Measurements from ENCODE around the gene SGPP2.
"Not testable (repeated sequence)": the region's sequence is repeated elsewhere in the genome, so short reads cannot be mapped to it uniquely, and the experiment has no call there.

Gene SGPP2

DNA sequence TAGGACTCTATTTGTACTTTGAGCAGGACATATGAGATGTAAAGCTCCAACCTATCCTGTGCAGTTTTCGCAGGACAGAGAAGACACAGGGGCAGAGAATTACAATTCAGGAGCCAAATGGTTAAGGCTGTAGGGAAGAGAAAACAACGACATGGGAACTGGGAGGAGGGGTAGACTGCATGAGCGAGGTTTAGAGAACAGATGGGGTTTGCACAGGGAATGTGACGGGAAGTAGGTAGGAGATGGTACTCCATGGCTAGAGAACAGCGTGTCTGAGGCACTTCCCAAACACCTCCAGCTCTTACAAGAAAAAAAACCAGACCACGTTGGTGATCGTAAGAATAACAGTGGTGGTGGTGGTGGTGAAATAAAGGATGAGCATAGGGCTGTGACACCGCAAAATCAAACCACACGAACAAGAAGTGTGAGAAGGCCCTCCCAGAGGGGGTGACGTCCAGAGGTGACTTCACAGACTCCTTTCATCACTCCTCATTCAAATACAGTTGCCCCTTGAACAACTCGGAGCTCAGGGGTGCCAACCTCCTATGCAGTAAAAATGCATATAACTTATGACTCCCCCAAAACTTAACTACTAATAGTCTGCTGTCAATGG is 138.9 kb downstream of the SGPP2 start:
- no peaks in the 10 kb centered on the region for H3K27me3 Mint-ChIP-seq
- no peak overlapping the region for H3K27ac Mint-ChIP-seq
- no peak overlapping the region for H3K4me3 Mint-ChIP-seq
- H3K36me3 Mint-ChIP-seq = peaks cover 18% of the 10 kb centered on the region
- H3K9me3 Mint-ChIP-seq = no peaks in the 10 kb centered on the region
- H3K4me1 Mint-ChIP-seq = no peaks in the 10 kb centered on the region

DNA sequence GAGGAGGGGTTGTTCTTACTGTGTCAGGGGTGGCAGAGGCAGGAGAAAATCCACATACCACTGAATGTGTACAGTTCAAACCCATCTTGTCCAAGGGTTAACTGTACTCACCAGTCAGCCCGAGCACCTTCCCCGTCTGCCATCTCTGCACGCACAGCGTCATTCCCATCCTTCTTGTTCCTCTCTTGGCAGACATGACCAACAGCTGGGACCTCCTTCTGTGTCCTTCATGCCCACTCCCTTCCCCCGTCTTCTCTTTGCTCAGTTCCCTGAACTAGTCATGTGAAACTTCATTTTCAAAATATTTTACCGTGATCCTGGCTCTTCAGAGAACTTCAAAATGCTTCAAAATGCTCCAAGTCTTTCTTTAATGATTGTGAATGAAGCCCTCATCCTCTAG is 139.6 kb downstream of the SGPP2 start:
- Mint-ChIP-seq H3K27ac (no peak overlapping the region), H3K36me3 (peaks cover 20% of the 10 kb centered on the region), H3K27me3 (no peaks in the 10 kb centered on the region), H3K4me3 (no peak overlapping the region), H3K4me1 (no peaks in the 10 kb centered on the region), H3K9me3 (no peaks in the 10 kb centered on the region)

DNA sequence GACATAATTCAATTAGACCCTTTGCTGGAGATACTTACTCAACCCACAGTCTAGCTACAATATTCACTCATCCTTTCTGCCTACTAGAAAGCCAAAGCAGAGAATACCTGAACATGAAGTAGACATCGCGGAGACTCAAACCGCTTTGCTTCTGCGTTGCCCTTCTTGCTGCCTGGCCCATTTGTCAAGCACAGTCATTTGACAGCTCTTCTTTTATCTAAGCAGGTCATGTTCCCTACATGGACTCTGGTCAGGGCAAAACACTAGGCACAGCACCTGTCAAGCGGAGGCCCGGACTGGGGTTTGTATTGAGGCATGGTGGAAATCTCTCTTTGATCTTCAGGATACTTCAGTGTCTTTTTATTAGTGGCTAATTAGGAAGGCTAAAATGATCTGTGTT is 141.9 kb downstream of the SGPP2 start:
- Mint-ChIP-seq H3K9me3 (no peaks in the 10 kb centered on the region), H3K36me3 (peaks cover 24% of the 10 kb centered on the region), H3K27ac (no peak overlapping the region), H3K4me3 (no peak overlapping the region), H3K4me1 (no peaks in the 10 kb centered on the region), H3K27me3 (no peaks in the 10 kb centered on the region)

DNA sequence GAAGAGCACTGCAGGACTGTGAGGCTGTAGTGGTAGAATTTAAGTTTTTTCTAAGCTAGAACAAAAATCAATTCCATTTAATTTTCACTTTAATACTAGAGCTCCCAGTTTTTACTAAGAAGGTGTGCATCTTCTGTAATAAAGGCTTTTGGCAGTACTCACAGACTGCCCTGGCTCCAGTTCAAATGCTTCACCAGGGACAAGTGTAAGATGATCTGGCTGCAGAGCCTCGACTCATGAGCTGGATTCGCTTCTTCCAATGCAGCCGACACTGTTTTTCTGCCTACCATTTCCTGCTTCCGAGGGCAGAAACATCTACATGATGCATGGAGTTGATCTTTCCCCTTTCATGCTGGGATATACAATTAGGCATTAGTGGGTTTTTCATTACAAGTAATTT is 144.5 kb downstream of the SGPP2 start:
- no peak overlapping the region for H3K27ac Mint-ChIP-seq
- no peaks in the 10 kb centered on the region for H3K27me3 Mint-ChIP-seq
- H3K36me3 Mint-ChIP-seq = peaks cover 35% of the 10 kb centered on the region
- no peaks in the 10 kb centered on the region for H3K9me3 Mint-ChIP-seq
- H3K4me3 Mint-ChIP-seq = no peak overlapping the region
- peaks cover 2% of the 10 kb centered on the region for H3K4me1 Mint-ChIP-seq

DNA sequence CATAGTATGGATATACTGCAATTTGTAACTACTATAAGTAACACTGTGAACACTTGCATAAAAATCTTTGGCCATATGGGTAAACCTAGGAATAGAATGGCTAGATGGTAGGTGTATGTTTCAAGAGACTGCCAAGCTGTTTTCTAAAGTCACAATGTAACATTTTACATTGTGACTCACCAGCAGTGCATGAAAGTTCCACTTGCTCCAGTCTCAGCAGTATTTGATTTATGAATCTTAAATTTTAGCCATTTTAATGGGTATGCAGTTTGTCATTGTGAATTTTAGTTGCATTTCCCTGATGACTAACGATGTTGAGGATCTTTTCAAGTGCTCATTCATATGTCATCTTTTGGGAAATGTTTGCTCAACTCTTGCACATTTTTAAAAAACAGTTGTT is 145.5 kb downstream of the SGPP2 start:
- no peak overlapping the region for H3K4me3 Mint-ChIP-seq
- H3K36me3 Mint-ChIP-seq = peaks cover 38% of the 10 kb centered on the region
- no peaks in the 10 kb centered on the region for H3K27me3 Mint-ChIP-seq
- no peaks in the 10 kb centered on the region for H3K9me3 Mint-ChIP-seq
- peaks cover 7% of the 10 kb centered on the region for H3K4me1 Mint-ChIP-seq
- H3K27ac Mint-ChIP-seq = peak overlapping the region; percentile 27

DNA sequence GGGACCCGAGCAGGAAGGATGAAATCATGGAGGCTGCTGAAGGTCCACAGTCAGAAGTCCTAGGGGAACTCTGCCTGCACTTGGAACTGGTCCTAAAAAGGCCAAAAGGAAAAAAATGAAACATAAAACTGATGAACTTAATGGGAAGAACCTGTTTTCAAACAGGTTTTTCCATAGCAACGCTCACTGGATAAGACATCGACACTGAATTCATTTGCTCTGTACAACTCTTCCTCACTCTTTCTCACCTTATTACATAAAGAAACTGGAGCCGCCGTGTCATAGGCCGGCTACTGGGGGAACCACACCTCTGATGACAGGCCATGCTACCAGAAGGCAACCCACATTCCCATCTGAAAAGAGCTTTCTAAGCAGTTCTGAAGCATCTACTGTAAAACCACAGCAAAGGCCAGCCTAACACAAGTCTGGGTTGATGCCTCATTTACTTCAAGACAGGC is 147.9 kb downstream of the SGPP2 start:
- H3K4me3 Mint-ChIP-seq = no peak overlapping the region
- no peaks in the 10 kb centered on the region for H3K9me3 Mint-ChIP-seq
- H3K27ac Mint-ChIP-seq = peak overlapping the region; percentile 72
- H3K4me1 Mint-ChIP-seq = peaks cover 7% of the 10 kb centered on the region
- peaks cover 24% of the 10 kb centered on the region for H3K36me3 Mint-ChIP-seq
- H3K27me3 Mint-ChIP-seq = no peaks in the 10 kb centered on the region

DNA sequence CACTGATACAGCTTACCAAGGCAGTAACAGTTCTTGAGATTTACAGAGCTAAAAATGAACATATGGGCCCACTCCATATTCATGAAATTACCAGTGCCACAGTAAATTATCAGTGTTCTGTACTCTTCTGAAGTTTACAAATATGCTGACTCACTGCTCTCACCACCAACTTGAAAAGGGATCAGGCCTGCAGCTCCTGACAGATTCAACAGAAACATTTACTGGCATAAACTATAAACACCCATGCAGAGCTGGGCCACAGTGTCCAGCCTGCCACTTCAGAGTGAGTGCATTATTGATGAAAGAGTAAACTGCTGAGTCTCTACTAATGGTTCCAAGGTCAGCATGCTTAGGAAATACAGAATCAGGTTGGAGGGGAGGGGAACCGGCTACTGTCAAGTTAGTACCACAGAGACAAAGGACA is 148.4 kb downstream of the SGPP2 start:
- H3K27ac Mint-ChIP-seq = peak overlapping the region; percentile 72
- peaks cover 27% of the 10 kb centered on the region for H3K36me3 Mint-ChIP-seq

DNA sequence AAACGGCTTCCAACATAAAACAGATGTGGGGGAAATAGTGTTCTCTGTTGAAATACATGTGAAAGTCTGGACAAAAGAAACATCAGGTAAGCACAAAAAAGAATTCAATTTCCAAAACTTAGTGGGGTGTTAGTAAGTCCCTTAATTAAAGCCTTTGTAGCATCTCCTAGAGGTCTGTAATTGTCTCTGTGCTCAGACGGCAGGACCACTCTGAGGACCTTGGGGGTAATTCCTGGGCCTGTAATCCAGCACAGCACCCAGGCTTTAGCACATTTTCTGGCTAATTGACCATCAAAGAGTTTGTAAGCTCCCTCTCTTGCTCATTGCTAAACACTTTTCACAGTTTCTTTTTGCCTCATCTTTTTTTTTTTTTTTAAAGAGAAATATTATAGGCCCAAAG is 151.3 kb downstream of the SGPP2 start:
- Mint-ChIP-seq H3K4me3 (no peak overlapping the region), H3K9me3 (no peaks in the 10 kb centered on the region), H3K27me3 (no peaks in the 10 kb centered on the region), H3K36me3 (peaks cover 28% of the 10 kb centered on the region), H3K4me1 (peaks cover 10% of the 10 kb centered on the region), H3K27ac (no peak overlapping the region)

More for the DNA sequence above, 148.4 kb downstream of the SGPP2 start:
- Mint-ChIP-seq H3K4me3 (no peak overlapping the region), H3K9me3 (no peaks in the 10 kb centered on the region), H3K27me3 (no peaks in the 10 kb centered on the region), H3K4me1 (peaks cover 9% of the 10 kb centered on the region)

DNA sequence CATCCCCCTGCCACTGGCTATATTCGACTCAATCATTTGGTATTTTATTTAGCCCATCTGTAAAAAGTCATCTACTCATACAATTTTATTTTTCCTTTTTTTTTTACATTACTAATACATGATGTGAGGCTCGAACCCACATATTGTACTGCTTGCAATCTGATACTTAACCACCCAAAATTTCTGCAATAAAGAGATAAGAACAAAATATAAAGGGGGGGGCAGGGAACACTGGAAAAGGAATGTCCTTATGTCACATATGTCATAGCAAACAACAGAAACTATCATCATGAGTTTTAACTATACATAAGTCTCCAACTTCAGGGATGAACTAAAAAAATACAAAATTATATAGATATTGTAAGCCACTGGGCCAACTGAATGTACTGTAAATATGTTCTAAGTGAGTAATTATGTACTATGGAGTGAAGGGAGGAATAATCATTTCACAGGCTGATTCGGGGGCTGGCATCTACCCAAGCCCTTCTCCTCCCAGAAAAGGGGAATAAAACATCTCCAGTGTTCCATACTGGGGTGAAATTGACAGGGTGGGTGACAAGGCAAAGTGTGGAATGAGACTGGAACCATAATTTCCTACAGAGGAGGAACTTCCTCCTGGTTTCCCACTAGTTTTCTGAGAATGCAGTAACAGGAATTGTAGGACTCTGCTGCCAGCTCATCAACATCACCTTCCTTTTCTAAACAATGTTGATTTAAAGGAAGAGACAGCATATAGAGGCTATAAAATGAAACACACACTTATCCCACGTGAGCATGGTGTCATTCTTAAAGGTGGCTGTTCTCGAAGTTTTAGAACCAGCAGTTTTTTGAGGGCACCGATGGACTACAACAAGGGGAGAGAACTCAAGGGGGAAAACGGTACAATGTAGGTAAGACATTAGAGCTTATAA is 152.1 kb downstream of the SGPP2 start:
- H3K4me1 Mint-ChIP-seq = peaks cover 11% of the 10 kb centered on the region
- no peak overlapping the region for H3K4me3 Mint-ChIP-seq
- no peaks in the 10 kb centered on the region for H3K27me3 Mint-ChIP-seq
- H3K9me3 Mint-ChIP-seq = no peaks in the 10 kb centered on the region
- H3K36me3 Mint-ChIP-seq = peaks cover 22% of the 10 kb centered on the region
- H3K27ac Mint-ChIP-seq = no peak overlapping the region

DNA sequence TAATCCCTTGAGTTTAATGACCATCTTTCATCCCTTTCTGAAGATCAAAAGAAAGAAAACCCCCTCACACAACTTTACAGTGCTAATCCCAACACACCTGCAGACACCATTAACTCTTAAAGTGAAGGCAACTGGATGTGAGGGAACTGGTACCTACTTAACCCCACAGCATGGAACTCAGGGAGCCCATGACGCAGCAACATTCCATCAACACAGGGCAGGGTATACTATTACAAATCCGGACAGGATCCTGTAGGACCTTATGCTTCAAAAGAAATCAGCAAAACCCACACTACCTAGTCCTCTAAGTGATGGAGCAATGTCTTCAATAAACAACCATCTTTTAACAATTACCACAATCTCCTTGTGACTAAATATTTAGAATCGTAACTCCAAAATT is 153.0 kb downstream of the SGPP2 start:
- Mint-ChIP-seq H3K27me3 (no peaks in the 10 kb centered on the region), H3K4me3 (no peak overlapping the region), H3K4me1 (peaks cover 18% of the 10 kb centered on the region), H3K9me3 (no peaks in the 10 kb centered on the region), H3K36me3 (peaks cover 20% of the 10 kb centered on the region), H3K27ac (no peak overlapping the region)

DNA sequence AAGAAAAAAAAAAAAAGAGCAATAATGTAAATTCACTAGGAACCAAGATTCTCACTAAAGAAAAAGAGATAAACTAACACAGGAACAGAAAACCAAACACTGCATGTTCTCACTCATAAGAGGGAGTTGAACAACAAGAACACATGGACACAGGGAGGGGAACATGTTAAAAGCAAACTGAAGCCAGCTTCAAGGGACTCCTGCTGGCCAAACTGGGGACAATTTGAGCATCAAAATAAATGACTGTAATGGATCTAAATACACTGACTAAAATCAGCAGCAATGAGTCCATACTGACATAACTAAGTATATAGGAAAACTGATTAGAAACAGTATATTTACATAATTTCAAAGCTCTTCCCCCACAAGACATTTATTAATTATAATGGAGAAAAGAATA is 158.6 kb downstream of the SGPP2 start:
- H3K27me3 Mint-ChIP-seq = no peaks in the 10 kb centered on the region
- H3K27ac Mint-ChIP-seq = no peak overlapping the region
- peaks cover 40% of the 10 kb centered on the region for H3K4me1 Mint-ChIP-seq
- H3K4me3 Mint-ChIP-seq = no peak overlapping the region
- no peaks in the 10 kb centered on the region for H3K9me3 Mint-ChIP-seq
- H3K36me3 Mint-ChIP-seq = peaks cover 29% of the 10 kb centered on the region

DNA sequence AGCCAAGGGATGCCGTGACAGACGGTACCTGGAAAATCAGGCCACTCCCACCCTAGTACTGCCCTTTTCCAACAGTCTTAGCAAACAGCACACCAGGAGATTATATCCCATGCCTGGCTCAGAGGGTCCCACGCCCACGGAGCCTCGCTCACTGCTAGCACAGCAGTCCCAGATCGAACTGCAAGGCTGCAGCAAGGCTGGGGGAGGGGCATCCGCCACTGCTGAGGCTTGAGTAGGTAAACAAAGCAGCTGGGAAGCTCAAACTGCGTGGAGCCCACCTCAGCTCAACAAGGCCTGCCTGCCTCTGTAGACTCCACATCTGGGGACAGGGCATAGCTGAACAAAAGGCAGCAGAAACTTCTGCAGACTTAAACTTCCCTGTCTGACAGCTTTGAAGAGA is 160.2 kb downstream of the SGPP2 start:
- not testable (repeated sequence) for H3K27me3 Mint-ChIP-seq, H3K9me3 Mint-ChIP-seq, H3K27ac Mint-ChIP-seq, H3K4me3 Mint-ChIP-seq
- H3K4me1 Mint-ChIP-seq = peaks cover 50% of the 10 kb centered on the region
- peaks cover 33% of the 10 kb centered on the region for H3K36me3 Mint-ChIP-seq

DNA sequence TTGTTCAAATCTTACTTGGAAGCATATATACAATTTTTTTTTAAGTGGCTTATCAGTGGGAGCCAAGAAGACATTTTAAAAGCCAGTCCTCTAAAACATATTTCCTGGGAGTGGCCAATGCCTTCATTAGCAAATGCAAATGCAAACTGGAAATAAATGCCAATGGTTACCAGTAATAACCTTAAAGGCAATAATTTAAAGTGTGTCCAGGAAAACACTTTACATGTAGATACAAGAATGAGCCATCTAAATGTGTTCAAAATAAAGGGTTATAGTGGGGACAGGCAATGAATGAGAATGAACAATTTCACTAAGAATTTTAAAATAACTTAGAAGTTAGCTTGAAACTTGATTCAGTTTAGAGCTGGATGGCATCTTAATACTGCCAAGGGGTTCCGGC is 167.3 kb downstream of the SGPP2 start:
- no peaks in the 10 kb centered on the region for H3K27me3 Mint-ChIP-seq
- peaks cover 48% of the 10 kb centered on the region for H3K36me3 Mint-ChIP-seq
- peaks cover 21% of the 10 kb centered on the region for H3K4me1 Mint-ChIP-seq
- no peaks in the 10 kb centered on the region for H3K9me3 Mint-ChIP-seq
- no peak overlapping the region for H3K4me3 Mint-ChIP-seq
- no peak overlapping the region for H3K27ac Mint-ChIP-seq

DNA sequence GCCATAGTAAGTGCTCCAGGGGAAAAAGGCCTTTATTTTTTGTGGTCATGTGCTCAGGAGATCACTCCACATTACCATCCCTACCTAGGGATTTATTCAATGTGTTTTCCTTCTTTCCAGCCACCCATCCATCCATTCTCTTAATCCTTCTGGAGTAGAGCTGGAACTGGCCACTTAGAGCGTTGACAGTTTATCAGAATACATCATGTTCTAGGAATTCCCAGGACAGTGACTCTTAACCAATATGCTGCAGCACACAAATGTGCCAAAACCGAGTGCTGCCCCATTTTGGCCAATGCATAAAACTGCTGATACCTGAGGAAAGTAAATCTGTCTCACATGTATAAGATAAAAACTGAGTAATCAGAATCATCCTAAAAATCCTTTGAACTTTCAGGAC is 167.8 kb downstream of the SGPP2 start:
- H3K9me3 Mint-ChIP-seq = no peaks in the 10 kb centered on the region

DNA sequence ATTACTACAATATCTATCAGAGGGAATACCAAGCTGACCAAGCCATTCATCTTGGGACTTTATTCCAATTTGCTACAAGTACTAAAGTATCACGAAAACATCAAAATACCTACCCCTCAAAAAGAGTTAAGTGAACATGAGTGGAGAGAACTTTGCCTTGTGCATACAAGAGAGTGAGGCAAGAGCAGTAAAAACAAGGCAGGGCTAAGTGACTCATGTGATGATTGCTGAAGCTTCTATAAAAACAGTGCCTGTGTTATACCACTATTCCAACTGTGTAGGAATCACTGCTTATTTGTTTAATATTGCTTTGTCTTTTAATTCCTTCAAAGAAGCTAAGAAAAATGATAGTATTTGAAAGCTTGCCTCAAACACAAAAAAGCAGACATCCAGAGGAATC is 170.3 kb downstream of the SGPP2 start:
- Mint-ChIP-seq H3K9me3 (no peaks in the 10 kb centered on the region), H3K27ac (no peak overlapping the region), H3K27me3 (no peaks in the 10 kb centered on the region), H3K4me3 (no peak overlapping the region), H3K36me3 (peaks cover 44% of the 10 kb centered on the region), H3K4me1 (no peaks in the 10 kb centered on the region)

More for the DNA sequence above, 167.8 kb downstream of the SGPP2 start:
- Mint-ChIP-seq H3K4me3 (no peak overlapping the region), H3K4me1 (peaks cover 17% of the 10 kb centered on the region), H3K36me3 (peaks cover 45% of the 10 kb centered on the region), H3K27ac (no peak overlapping the region), H3K27me3 (no peaks in the 10 kb centered on the region)

DNA sequence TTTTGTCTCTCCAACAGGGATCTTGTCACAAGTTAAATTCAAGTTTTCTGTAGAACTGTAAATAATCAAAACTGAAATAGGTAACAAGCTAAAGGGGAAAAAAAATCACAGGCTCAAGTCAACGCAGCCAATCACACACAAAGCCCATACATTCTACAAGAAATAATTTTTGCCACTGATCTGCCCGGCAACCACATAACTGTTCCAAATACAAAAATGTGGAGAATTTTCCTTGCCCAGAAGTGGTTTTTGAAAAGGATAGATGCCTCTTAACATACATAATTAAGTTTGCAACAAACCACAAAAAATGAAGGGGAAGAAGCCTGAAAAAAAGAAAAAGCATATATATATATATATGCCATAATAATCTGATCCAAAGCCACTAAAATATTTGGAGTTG is 171.2 kb downstream of the SGPP2 start:
- peaks cover 2% of the 10 kb centered on the region for H3K4me1 Mint-ChIP-seq
- no peaks in the 10 kb centered on the region for H3K9me3 Mint-ChIP-seq
- peaks cover 44% of the 10 kb centered on the region for H3K36me3 Mint-ChIP-seq
- no peaks in the 10 kb centered on the region for H3K27me3 Mint-ChIP-seq
- no peak overlapping the region for H3K4me3 Mint-ChIP-seq
- no peak overlapping the region for H3K27ac Mint-ChIP-seq

Measured in activated naive CD4-positive, alpha-beta T cell treated with anti-CD3 and anti-CD28 coated beads, Interleukin-2, amount 50 U/mL, for 24 hours (primary cell).